Vagina (tissue), 2 donors: ENCODE measurements around the gene ZCCHC7. TPM values are rescaled to one million over a fixed set of nuclear protein-coding genes. Genes with fewer than 3 reads are reported as not detected.
"Not testable (repeated sequence)": the region's sequence is repeated elsewhere in the genome, so short reads cannot be mapped to it uniquely, and the experiment has no call there.

Source experiments
- DNase-seq, 2 donors: peaks; one replicate each; pipeline ENCODE4 v3.0.0-alpha.2; 2017; ENCODE audit errors: extremely low spot score in 2 of 2
- H3K27ac ChIP-seq: fragments of 200-600 bp; sonication (generic); one replicate; pipeline ENCODE4 v1.5.1; 2019
- H3K27me3 ChIP-seq: fragments of 200-600 bp; sonication (generic); one replicate; pipeline ENCODE4 v1.5.1; 2019
- H3K36me3 ChIP-seq, 2 donors: fragments of 200-600 bp; sonication (generic); one replicate each; pipeline ENCODE4 v1.5.1; 2017 to 2019
- H3K4me1 ChIP-seq: fragments of 200-600 bp; sonication (generic); one replicate; pipeline ENCODE4 v1.5.1; 2019
- H3K4me3 ChIP-seq, 2 donors: fragments of 200-600 bp; sonication (generic); 1 replicate in 1 of 2; 2 replicates in 1 of 2; pipeline ENCODE4 v1.5.1; 2016 to 2019
- H3K9me3 ChIP-seq: fragments of 200-600 bp; sonication (generic); one replicate; pipeline ENCODE4 v1.5.1; 2019
- POLR2A ChIP-seq, 2 donors: fragments of 450-650 bp; IDR thresholded peaks; one replicate each; pipeline ENCODE4 v1.6.1; 2017; ENCODE audit warnings: antibody characterized with exemption in 2 of 2, mild to moderate bottlenecking in 2 of 2, moderate library complexity in 2 of 2
- POLR2AphosphoS5 ChIP-seq, 2 donors: sonication (generic); formaldehyde crosslinking; IDR thresholded peaks; one replicate each; pipeline ENCODE4 v1.9.0; 2017; ENCODE audit warnings: antibody characterized with exemption in 2 of 2, mild to moderate bottlenecking in 2 of 2, low read depth in 1 of 2; ENCODE audit not compliant: insufficient read depth in 1 of 2
- intact Hi-C: fragments of 100-400 bp; cut with DNase I; formaldehyde crosslinking; loops from one replicate; pipeline ENCODE4 v1.15.1; 2023
- total RNA-seq: library from RNA; depleted of rRNA; stranded (reverse); fragments of >200 nt; gene quantifications from one replicate; pipeline ENCODE4 v1.2.3, GENCODE V29; 2016
- TF ChIP-seq, protein P1 (sequence below), 3 experiments: fragments of 450-650 bp in 2 of 3; fragments of 200-600 bp in 1 of 3; sonication (generic) in 1 of 3; IDR thresholded peaks; one replicate each; pipeline ENCODE4 v1.5.1; 2017 to 2019; ENCODE audit warnings: antibody characterized with exemption in 3 of 3, mild to moderate bottlenecking in 2 of 3, moderate library complexity in 2 of 3

The ZCCHC7 gene
- total RNA-seq, 1 donor from 2014 or later: 15.2 TPM

DNA sequence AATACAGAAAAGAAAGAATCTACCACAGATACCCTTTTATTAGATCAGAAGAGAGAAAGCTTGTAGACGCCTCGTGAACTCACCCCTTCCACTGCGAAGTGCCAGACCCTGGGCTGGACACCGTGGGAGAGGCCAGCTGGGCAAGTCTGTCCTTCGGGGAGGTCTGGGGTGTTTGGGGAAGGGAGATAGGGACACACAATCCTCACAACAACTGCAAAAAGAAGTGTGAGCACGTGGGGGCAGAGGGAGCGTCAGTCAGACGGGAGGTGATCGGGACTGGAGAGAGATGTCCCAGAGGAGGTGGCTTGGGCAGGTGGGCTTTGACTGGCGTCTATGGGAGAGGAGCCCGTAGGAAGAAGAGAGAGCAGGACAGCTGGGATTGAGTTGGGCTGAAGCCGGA is 274.9 kb downstream of the ZCCHC7 start:
- intact Hi-C loops: no loop called here
- no peaks in the 10 kb centered on the region for H3K4me1 ChIP-seq
- no peak for DNase-seq
- no peaks in the 10 kb centered on the region for H3K27me3 ChIP-seq
- TF ChIP-seq, protein P1, sequence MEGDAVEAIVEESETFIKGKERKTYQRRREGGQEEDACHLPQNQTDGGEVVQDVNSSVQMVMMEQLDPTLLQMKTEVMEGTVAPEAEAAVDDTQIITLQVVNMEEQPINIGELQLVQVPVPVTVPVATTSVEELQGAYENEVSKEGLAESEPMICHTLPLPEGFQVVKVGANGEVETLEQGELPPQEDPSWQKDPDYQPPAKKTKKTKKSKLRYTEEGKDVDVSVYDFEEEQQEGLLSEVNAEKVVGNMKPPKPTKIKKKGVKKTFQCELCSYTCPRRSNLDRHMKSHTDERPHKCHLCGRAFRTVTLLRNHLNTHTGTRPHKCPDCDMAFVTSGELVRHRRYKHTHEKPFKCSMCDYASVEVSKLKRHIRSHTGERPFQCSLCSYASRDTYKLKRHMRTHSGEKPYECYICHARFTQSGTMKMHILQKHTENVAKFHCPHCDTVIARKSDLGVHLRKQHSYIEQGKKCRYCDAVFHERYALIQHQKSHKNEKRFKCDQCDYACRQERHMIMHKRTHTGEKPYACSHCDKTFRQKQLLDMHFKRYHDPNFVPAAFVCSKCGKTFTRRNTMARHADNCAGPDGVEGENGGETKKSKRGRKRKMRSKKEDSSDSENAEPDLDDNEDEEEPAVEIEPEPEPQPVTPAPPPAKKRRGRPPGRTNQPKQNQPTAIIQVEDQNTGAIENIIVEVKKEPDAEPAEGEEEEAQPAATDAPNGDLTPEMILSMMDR (IDR thresholded peaks at IDR 0.05): no peak
- TF ChIP-seq POLR2AphosphoS5 (IDR thresholded peaks at IDR 0.05; ENCODE audit: insufficient read depth in 1 of 2, low read depth in 1 of 2): no peak
- TF ChIP-seq POLR2A (IDR thresholded peaks at IDR 0.05): no peak
- no peak overlapping the region for H3K27ac ChIP-seq
- H3K4me3 ChIP-seq: no peak overlapping the region
- H3K36me3 ChIP-seq: no peaks in the 10 kb centered on the region
- no peaks in the 10 kb centered on the region for H3K9me3 ChIP-seq

DNA sequence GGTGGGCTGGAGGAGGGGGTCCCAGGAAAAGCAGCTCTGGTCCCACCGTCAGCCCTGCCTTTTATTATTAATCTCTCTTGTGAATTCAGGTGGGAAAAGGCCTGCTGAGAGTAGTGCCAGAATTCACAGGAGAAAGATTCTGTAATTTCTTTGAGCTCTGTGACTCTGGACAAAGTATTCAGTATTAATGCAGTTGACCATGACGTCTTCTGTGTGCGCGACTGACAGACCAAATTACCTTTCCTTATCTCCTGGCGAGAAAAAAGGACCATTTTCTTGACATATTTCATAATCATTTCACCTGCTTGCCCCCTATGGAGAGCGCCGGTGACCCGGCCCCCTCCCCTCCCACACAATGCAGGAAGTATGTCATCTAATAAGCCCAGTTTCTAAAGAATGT is 275.3 kb downstream of the ZCCHC7 start:
- Histone ChIP-seq H3K9me3 (no peaks in the 10 kb centered on the region), H3K36me3 (no peaks in the 10 kb centered on the region), H3K27me3 (no peaks in the 10 kb centered on the region), H3K4me3 (no peak overlapping the region), H3K4me1 (no peaks in the 10 kb centered on the region), H3K27ac (no peak overlapping the region)
- no peak for DNase-seq
- intact Hi-C loops: no loop called here
- TF ChIP-seq POLR2AphosphoS5 (IDR thresholded peaks at IDR 0.05; ENCODE audit: insufficient read depth in 1 of 2, low read depth in 1 of 2) (no peak), POLR2A (IDR thresholded peaks at IDR 0.05) (no peak)
- TF ChIP-seq, protein P1 (IDR thresholded peaks at IDR 0.05): no peak

DNA sequence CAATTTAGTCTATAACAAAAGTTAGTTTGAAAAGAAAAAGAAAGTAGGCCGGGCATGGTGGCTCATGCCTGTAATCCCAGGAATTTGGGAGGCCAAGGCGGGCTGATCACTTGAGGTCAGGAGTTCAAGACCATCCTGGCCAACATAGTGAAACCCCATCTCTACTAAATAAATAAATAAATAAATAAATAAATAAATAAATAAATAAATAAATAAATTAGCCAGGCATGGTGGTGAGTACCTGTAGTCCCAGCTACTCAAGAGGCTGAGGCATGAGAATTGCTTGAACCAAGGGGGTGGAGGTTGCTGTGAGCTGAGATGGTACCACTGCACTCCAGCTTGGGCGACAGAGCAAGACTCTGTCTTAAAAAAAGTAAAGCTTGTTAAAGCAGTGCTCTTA is 277.6 kb downstream of the ZCCHC7 start:
- intact Hi-C loops, H3K9me3 ChIP-seq: not testable (repeated sequence)

DNA sequence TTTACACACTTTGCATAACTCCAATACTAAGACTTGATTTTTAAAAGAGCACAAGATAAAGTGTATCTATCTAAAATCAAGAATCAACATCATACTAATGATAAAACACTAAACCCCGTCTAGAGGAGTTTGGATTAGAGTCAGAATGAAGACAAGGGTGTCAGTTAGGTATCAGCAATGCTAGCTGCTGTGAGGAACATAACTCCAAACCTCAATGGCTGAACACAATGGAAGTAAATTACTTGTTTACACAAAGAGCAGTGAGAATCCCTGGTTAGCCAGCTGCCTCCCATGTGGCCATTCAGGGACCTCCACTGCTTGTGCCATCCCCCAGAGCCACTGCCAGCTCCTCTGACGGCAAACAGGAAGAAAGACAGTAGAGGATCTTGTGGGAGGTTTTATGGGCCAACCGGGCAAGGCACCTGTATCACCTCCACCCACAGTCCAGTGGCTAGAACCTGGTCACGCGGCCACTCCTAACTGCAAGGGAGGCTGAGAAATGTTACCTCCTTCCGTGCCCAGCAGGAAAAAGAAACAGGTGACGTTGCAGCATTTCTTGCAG is 278.2 kb downstream of the ZCCHC7 start:
- H3K4me3 ChIP-seq: no peak overlapping the region
- intact Hi-C loops: no loop called here
- TF ChIP-seq, protein P1 (IDR thresholded peaks at IDR 0.05): no peak
- TF ChIP-seq POLR2AphosphoS5 (IDR thresholded peaks at IDR 0.05; ENCODE audit: insufficient read depth in 1 of 2, low read depth in 1 of 2) (no peak), POLR2A (IDR thresholded peaks at IDR 0.05) (no peak)
- H3K9me3 ChIP-seq: no peaks in the 10 kb centered on the region
- no peaks in the 10 kb centered on the region for H3K27me3 ChIP-seq
- H3K4me1 ChIP-seq: no peaks in the 10 kb centered on the region
- no peak overlapping the region for H3K27ac ChIP-seq
- DNase-seq: no peak
- no peaks in the 10 kb centered on the region for H3K36me3 ChIP-seq

More for the DNA sequence above, 277.6 kb downstream of the ZCCHC7 start:
- DNase-seq, H3K4me1 ChIP-seq, H3K36me3 ChIP-seq, H3K27me3 ChIP-seq, H3K4me3 ChIP-seq, H3K27ac ChIP-seq: not testable (repeated sequence)

DNA sequence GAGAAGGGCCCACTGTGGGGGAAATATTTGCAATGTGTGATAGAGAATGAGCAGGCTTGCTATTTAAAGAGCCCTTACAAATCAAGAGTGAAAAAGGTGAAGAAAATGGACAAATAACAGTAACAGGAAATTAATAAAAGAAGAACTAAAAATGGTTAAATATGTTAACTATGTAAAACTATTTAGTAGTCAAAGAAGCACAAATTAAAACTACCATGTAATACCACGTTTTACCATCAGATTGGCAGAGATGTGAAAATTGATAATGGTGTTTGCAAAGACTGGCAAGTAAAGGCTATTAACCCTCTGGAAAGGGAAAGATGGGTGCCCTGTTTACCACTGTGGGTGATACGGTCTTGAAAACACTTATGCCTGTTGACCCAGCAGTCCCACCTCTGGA is 279.0 kb downstream of the ZCCHC7 start:
- Histone ChIP-seq H3K4me1 (no peaks in the 10 kb centered on the region), H3K36me3 (no peaks in the 10 kb centered on the region), H3K27ac (no peak overlapping the region), H3K27me3 (no peaks in the 10 kb centered on the region), H3K9me3 (no peaks in the 10 kb centered on the region), H3K4me3 (no peak overlapping the region)
- TF ChIP-seq, protein P1 (IDR thresholded peaks at IDR 0.05): no peak
- TF ChIP-seq POLR2A (IDR thresholded peaks at IDR 0.05): no peak
- no peak for TF ChIP-seq POLR2AphosphoS5 (IDR thresholded peaks at IDR 0.05; ENCODE audit: insufficient read depth in 1 of 2, low read depth in 1 of 2)
- intact Hi-C loops: no loop called here
- DNase-seq: no peak
